Measurements from ENCODE around the gene SDR9C7.
"Not testable (repeated sequence)": the region's sequence is repeated elsewhere in the genome, so short reads cannot be mapped to it uniquely, and the experiment has no call there.

The SDR9C7 gene

GRCh38 chr12:56953314-56953713 lies 19.1 kb upstream of the SDR9C7 start:
- no peak for DNase-seq (ENCODE audit: low read depth in 2 of 2)

GRCh38 chr12:56951582-56952339 lies 17.6 kb upstream of the SDR9C7 start:
- DNase-seq (ENCODE audit: low read depth in 2 of 2), result no peak

- DNase-seq (ENCODE audit: low read depth in 2 of 2), result no peak
These were observed 14.7 kb upstream of the SDR9C7 start for GRCh38 chr12:56948881-56949280.

- no peak for DNase-seq (ENCODE audit: low read depth in 2 of 2)
These were observed 14.2 kb upstream of the SDR9C7 start for GRCh38 chr12:56948457-56948777.

GRCh38 chr12:56947633-56948456 lies 13.6 kb upstream of the SDR9C7 start:
- no peak for DNase-seq (ENCODE audit: low read depth in 2 of 2)

- no peak for DNase-seq (ENCODE audit: low read depth in 2 of 2)
These were observed 9.7 kb upstream of the SDR9C7 start for GRCh38 chr12:56943878-56944277.

- not testable (repeated sequence) for DNase-seq (ENCODE audit: low read depth in 2 of 2)
These were observed 9.2 kb upstream of the SDR9C7 start for GRCh38 chr12:56943374-56943773.

GRCh38 chr12:56941299-56942017 lies 7.2 kb upstream of the SDR9C7 start:
- DNase-seq (ENCODE audit: low read depth in 2 of 2), result no peak

- not testable (repeated sequence) for DNase-seq (ENCODE audit: low read depth in 2 of 2)
These were observed 6.7 kb upstream of the SDR9C7 start for GRCh38 chr12:56940942-56941298.

GRCh38 chr12:56935752-56936151 lies 1.5 kb upstream of the SDR9C7 start:
- no peak for DNase-seq (ENCODE audit: low read depth in 2 of 2)

GRCh38 chr12:56935157-56935556 lies 949 bp upstream of the SDR9C7 start:
- DNase-seq (ENCODE audit: low read depth in 2 of 2), result no peak

- no peak for DNase-seq (ENCODE audit: low read depth in 2 of 2)
These were observed 1.3 kb downstream of the SDR9C7 start for GRCh38 chr12:56932867-56933266.

- no peak for DNase-seq (ENCODE audit: low read depth in 2 of 2)
These were observed 2.1 kb downstream of the SDR9C7 start for GRCh38 chr12:56932146-56932545.

GRCh38 chr12:56931474-56931978 lies 2.7 kb downstream of the SDR9C7 start:
- DNase-seq (ENCODE audit: low read depth in 2 of 2), result no peak

GRCh38 chr12:56930241-56930640 lies 4.0 kb downstream of the SDR9C7 start:
- DNase-seq (ENCODE audit: low read depth in 2 of 2), result no peak

- DNase-seq (ENCODE audit: low read depth in 2 of 2), result no peak
These were observed 4.4 kb downstream of the SDR9C7 start for GRCh38 chr12:56929780-56930179.

- DNase-seq (ENCODE audit: low read depth in 2 of 2), result no peak
These were observed 5.9 kb downstream of the SDR9C7 start for GRCh38 chr12:56928262-56928661.

GRCh38 chr12:56927281-56927680 lies 6.9 kb downstream of the SDR9C7 start:
- no peak for DNase-seq (ENCODE audit: low read depth in 2 of 2)

- no peak for DNase-seq (ENCODE audit: low read depth in 2 of 2)
These were observed 12.2 kb downstream of the SDR9C7 start for GRCh38 chr12:56922031-56922430.

GRCh38 chr12:56921346-56921745 lies 12.9 kb downstream of the SDR9C7 start:
- DNase-seq (ENCODE audit: low read depth in 2 of 2), result no peak

GRCh38 chr12:56918139-56918538 lies 16.1 kb downstream of the SDR9C7 start:
- DNase-seq (ENCODE audit: low read depth in 2 of 2), result not testable (repeated sequence)

GRCh38 chr12:56916996-56917333 lies 17.2 kb downstream of the SDR9C7 start:
- DNase-seq (ENCODE audit: low read depth in 2 of 2), result no peak
